ENCODE measurements around the gene MRPL55. TPM values are rescaled to one million over a fixed set of nuclear protein-coding genes. Genes with fewer than 3 reads are reported as not detected.

The MRPL55 gene
- total and polyA plus RNA-seq, 2 experiments from 2014 or later = 57.5 to 95.1 TPM

- H3K9me3 ChIP-seq (ENCODE audit: low read depth) = no peaks in the 10 kb centered on the region
- H3K9ac ChIP-seq = no peak overlapping the region
- H4K20me1 ChIP-seq (ENCODE audit: insufficient read depth) = no peaks in the 10 kb centered on the region
- no peak for DNase-seq
- no peak overlapping the region for H3K27ac ChIP-seq
- 16 to 19% methylated on average over 56 to 64 of the region's 66 CpGs for WGBS, 2 experiments (ENCODE audit: low coverage in 1 of 2, low lambda C conversion rate in 2 of 2, missing lambda C conversion rate in 2 of 2)
- in situ Hi-C loops (cut with MboI) = no loop called here
- H2AFZ ChIP-seq = no peak overlapping the region
- H3K9me2 ChIP-seq (ENCODE audit: insufficient read depth) = no peaks in the 10 kb centered on the region
- peaks cover 60% of the 10 kb centered on the region for H3K27me3 ChIP-seq (replicated peaks; ENCODE audit: insufficient read depth)
- H3K4me3 ChIP-seq = no peak overlapping the region
- no peaks in the 10 kb centered on the region for H3K4me1 ChIP-seq (ENCODE audit: insufficient read depth)
- H3F3A ChIP-seq (ENCODE audit: insufficient read depth) = no peaks in the 10 kb centered on the region
- no peaks in the 10 kb centered on the region for H3K36me3 ChIP-seq (ENCODE audit: low read depth)
- H3K79me2 ChIP-seq (ENCODE audit: insufficient read depth) = no peaks in the 10 kb centered on the region
- TF ChIP-seq EZH2phosphoT487 (IDR thresholded peaks at IDR 0.05; ENCODE audit: insufficient read depth, low read depth) = no peak
- TF ChIP-seq EZH2 (IDR thresholded peaks at IDR 0.05; ENCODE audit: insufficient read depth, poor library complexity, severe bottlenecking) = no peak
- H3K4me2 ChIP-seq (ENCODE audit: unreplicated experiment) = no peak overlapping the region
Observed at GRCh38 chr1:228058949-228059633, 50.0 kb downstream of the MRPL55 start.

GRCh38 chr1:228058172-228058948 is 50.7 kb downstream of the MRPL55 start:
- 48 to 49% methylated on average over 18 of the region's 18 CpGs for WGBS, 2 experiments (ENCODE audit: low coverage in 1 of 2, low lambda C conversion rate in 2 of 2, missing lambda C conversion rate in 2 of 2)
- H3K27me3 ChIP-seq (replicated peaks; ENCODE audit: insufficient read depth) = peaks cover 60% of the 10 kb centered on the region
- no peak overlapping the region for H3K27ac ChIP-seq

More at GRCh38 chr1:228058172-228058948, 50.7 kb downstream of the MRPL55 start:
- Histone ChIP-seq H3K9me2 (ENCODE audit: insufficient read depth) (no peaks in the 10 kb centered on the region), H3K36me3 (ENCODE audit: low read depth) (no peaks in the 10 kb centered on the region), H3K9me3 (ENCODE audit: low read depth) (no peaks in the 10 kb centered on the region), H3K9ac (no peak overlapping the region), H4K20me1 (ENCODE audit: insufficient read depth) (no peaks in the 10 kb centered on the region), H3K79me2 (ENCODE audit: insufficient read depth) (no peaks in the 10 kb centered on the region), H3K4me3 (no peak overlapping the region), H3F3A (ENCODE audit: insufficient read depth) (no peaks in the 10 kb centered on the region), H3K4me2 (ENCODE audit: unreplicated experiment) (no peak overlapping the region), H3K4me1 (ENCODE audit: insufficient read depth) (no peaks in the 10 kb centered on the region), H2AFZ (no peak overlapping the region)
- in situ Hi-C loops (cut with MboI) = no loop called here
- DNase-seq = no peak
- TF ChIP-seq EZH2phosphoT487 (IDR thresholded peaks at IDR 0.05; ENCODE audit: insufficient read depth, low read depth) (no peak), EZH2 (IDR thresholded peaks at IDR 0.05; ENCODE audit: insufficient read depth, poor library complexity, severe bottlenecking) (no peak)

Small RNAs within 50 kb of the gene (microRNA-seq; reads per million reads assigned to microRNA genes)
- 3.6 reads per million for gene MIR3620 (ENCODE audit: borderline number of aligned reads)

Small RNAs within 50 kb of the gene (small RNA-seq; reads per million reads assigned to genes)
- not detected for gene AL359510.1 (ENCODE audit: low read depth, low replicate concordance)

Other genes with a start within 250 kb of the MRPL55 start
- gene WNT9A, start 161.4 kb downstream of the MRPL55 start, total RNA-seq (2014; rRNA removed; shearing (Covaris generic)) = 2.1 TPM in 2 replicates
- 0.09 and 0.29 TPM in 2 replicates for gene WNT9A, start 161.4 kb downstream of the MRPL55 start, polyA plus RNA-seq (2016; fragmentation: Nextera tagmentation; extraction: Ambion mirVana)
- gene WNT3A, start 102.3 kb downstream of the MRPL55 start, total RNA-seq (2014; rRNA removed; shearing (Covaris generic)) = not detected in 2 replicates
- not detected in 2 replicates for gene WNT3A, start 102.3 kb downstream of the MRPL55 start, polyA plus RNA-seq (2016; fragmentation: Nextera tagmentation; extraction: Ambion mirVana)
- 259 and 292 TPM in 2 replicates for gene ARF1, start 26.6 kb downstream of the MRPL55 start, total RNA-seq (2014; rRNA removed; shearing (Covaris generic))
- gene ARF1, start 26.6 kb downstream of the MRPL55 start, polyA plus RNA-seq (2016; fragmentation: Nextera tagmentation; extraction: Ambion mirVana) = 656 and 698 TPM in 2 replicates
- gene C1orf35, start 6.0 kb downstream of the MRPL55 start, total RNA-seq (2014; rRNA removed; shearing (Covaris generic)) = 11.6 and 15.6 TPM in 2 replicates
- gene C1orf35, start 6.0 kb downstream of the MRPL55 start, polyA plus RNA-seq (2016; fragmentation: Nextera tagmentation; extraction: Ambion mirVana) = 19.9 and 23.4 TPM in 2 replicates
- 324 and 340 TPM in 2 replicates for gene GUK1, start 31.0 kb upstream of the MRPL55 start, total RNA-seq (2014; rRNA removed; shearing (Covaris generic))
- 554 and 574 TPM in 2 replicates for gene GUK1, start 31.0 kb upstream of the MRPL55 start, polyA plus RNA-seq (2016; fragmentation: Nextera tagmentation; extraction: Ambion mirVana)
- gene GJC2, start 40.6 kb upstream of the MRPL55 start, total RNA-seq (2014; rRNA removed; shearing (Covaris generic)) = 0.54 and 2.7 TPM in 2 replicates
- gene GJC2, start 40.6 kb upstream of the MRPL55 start, polyA plus RNA-seq (2016; fragmentation: Nextera tagmentation; extraction: Ambion mirVana) = 0.08 and 0.14 TPM in 2 replicates
- gene IBA57, start 56.5 kb upstream of the MRPL55 start, total RNA-seq (2014; rRNA removed; shearing (Covaris generic)) = 2.9 and 6.2 TPM in 2 replicates
- 2.0 and 3.3 TPM in 2 replicates for gene IBA57, start 56.5 kb upstream of the MRPL55 start, polyA plus RNA-seq (2016; fragmentation: Nextera tagmentation; extraction: Ambion mirVana)
- 3.0 and 5.2 TPM in 2 replicates for gene OBSCN, start 98.7 kb upstream of the MRPL55 start, total RNA-seq (2014; rRNA removed; shearing (Covaris generic))
- 1.1 and 1.3 TPM in 2 replicates for gene OBSCN, start 98.7 kb upstream of the MRPL55 start, polyA plus RNA-seq (2016; fragmentation: Nextera tagmentation; extraction: Ambion mirVana)